Measurements from ENCODE around the gene NT5C3B. TPM values are rescaled to one million over a fixed set of nuclear protein-coding genes. Genes with fewer than 3 reads are reported as not detected.

The NT5C3B gene
- total and polyA plus RNA-seq, 2 donors (not counting 1 experiment from before 2014, with no cell fraction given) = 49.6 to 50.1 TPM

- no peak for ATAC-seq (ENCODE audit: low read depth)
- Histone ChIP-seq H3K27ac (ENCODE audit: low read length in 2 of 2) (no peak overlapping the region), H3K9me3 (ENCODE audit: control extremely low read depth in 1 of 3, control insufficient read depth in 2 of 3, insufficient read depth in 1 of 3, low read length in 2 of 3) (no peaks in the 10 kb centered on the region), H3K36me3 (replicated peaks in 1 of 2; ENCODE audit: control extremely low read depth in 1 of 2, control insufficient read depth in 1 of 2, extremely low read depth in 1 of 2, insufficient read depth in 2 of 2, low read length in 1 of 2) (peaks cover 0 to 42% of the 10 kb centered on the region in 2 experiments), H3K9ac (ENCODE audit: low read length) (no peak overlapping the region), H3K79me2 (ENCODE audit: control insufficient read depth, insufficient read depth, low read length) (peaks cover 71% of the 10 kb centered on the region), H2AFZ (ENCODE audit: insufficient read depth, low read depth, low read length, poor library complexity, severe bottlenecking) (no peak overlapping the region), H3K4me1 (ENCODE audit: control insufficient read depth in 2 of 2, insufficient read depth in 2 of 2, low read length in 2 of 2) (peaks cover 7 to 61% of the 10 kb centered on the region in 2 donors), H3K27me3 (replicated peaks in 1 of 4; ENCODE audit: control extremely low read depth in 1 of 4, control insufficient read depth in 3 of 4, insufficient read depth in 4 of 4, low read length in 3 of 4) (no peaks in the 10 kb centered on the region), H3K4me2 (replicated peaks; ENCODE audit: low read depth, low read length, poor library complexity, severe bottlenecking) (no peak overlapping the region), H4K20me1 (ENCODE audit: control insufficient read depth, insufficient read depth, low read length, poor library complexity, severe bottlenecking) (peaks cover 41% of the 10 kb centered on the region), H3K4me3 (ENCODE audit: control extremely low read depth in 1 of 5, extremely low read depth in 1 of 5, insufficient read depth in 1 of 5, low read depth in 2 of 5, low read length in 4 of 5) (no peak overlapping the region)
- no peak overlapping the region for H3K4me3 Mint-ChIP-seq
- ChIA-PET POLR2A (no interaction called here), CTCF (no interaction called here)
- no peak overlapping the region for H3K27ac Mint-ChIP-seq
- intact Hi-C loops (cut with micrococcal nuclease) = no loop called here
- 84% methylated on average over 12 of the region's 12 CpGs for WGBS (ENCODE audit: insufficient coverage)
- TF ChIP-seq EZH2 (IDR thresholded peaks at IDR 0.05; ENCODE audit: borderline replicate concordance, insufficient read depth, low read depth, low read length, poor library complexity, severe bottlenecking) (no peak), CTCF (IDR thresholded peaks at IDR 0.05) (no peak)
- no peak for DNase-seq
- H3K4me1 Mint-ChIP-seq = peaks cover 23% of the 10 kb centered on the region
- H3K9me3 Mint-ChIP-seq (ENCODE audit: insufficient read depth) = no peaks in the 10 kb centered on the region
- no peaks in the 10 kb centered on the region for H3K27me3 Mint-ChIP-seq
These were observed 60.4 kb downstream of the NT5C3B start for GRCh38 chr17:41775394-41776226.

Small RNA genes lying within 50 kb of the gene (small RNA-seq; reads per million reads assigned to genes)
- gene AC125257.2 (ENCODE audit: insufficient read length, low read depth, low replicate concordance) = not detected

Other genes with a start within 250 kb of the NT5C3B start
- not detected in 2 replicates for gene KRT14, start 249.3 kb downstream of the NT5C3B start, total RNA-seq
- not detected in 2 replicates for gene KRT14, start 249.3 kb downstream of the NT5C3B start, polyA plus RNA-seq
- gene KRT16, start 223.5 kb downstream of the NT5C3B start, total RNA-seq = not detected in 2 replicates
- gene KRT16, start 223.5 kb downstream of the NT5C3B start, polyA plus RNA-seq = not detected in 2 replicates
- gene KRT17, start 211.7 kb downstream of the NT5C3B start, total RNA-seq = not detected in 2 replicates
- gene KRT17, start 211.7 kb downstream of the NT5C3B start, polyA plus RNA-seq = not detected in 2 replicates
- gene EIF1, start 147.3 kb downstream of the NT5C3B start, total RNA-seq = 753 and 773 TPM in 2 replicates
- gene EIF1, start 147.3 kb downstream of the NT5C3B start, polyA plus RNA-seq = 2,045 and 2,985 TPM in 2 replicates
- not detected in 2 replicates for gene GAST, start 123.9 kb downstream of the NT5C3B start, total RNA-seq
- not detected in 2 replicates for gene GAST, start 123.9 kb downstream of the NT5C3B start, polyA plus RNA-seq
- 0.15 and 0.37 TPM in 2 replicates for gene HAP1, start 101.6 kb downstream of the NT5C3B start, total RNA-seq
- gene HAP1, start 101.6 kb downstream of the NT5C3B start, polyA plus RNA-seq = 0.03 TPM in 2 replicates
- 56.1 and 63.3 TPM in 2 replicates for gene JUP, start 49.5 kb downstream of the NT5C3B start, total RNA-seq
- 42.6 and 62.9 TPM in 2 replicates for gene JUP, start 49.5 kb downstream of the NT5C3B start, polyA plus RNA-seq
- 2.5 and 2.8 TPM in 2 replicates for gene P3H4, start 24.3 kb downstream of the NT5C3B start, total RNA-seq
- 1.3 TPM in 2 replicates for gene P3H4, start 24.3 kb downstream of the NT5C3B start, polyA plus RNA-seq
- gene FKBP10, start 23.2 kb downstream of the NT5C3B start, total RNA-seq = 0.34 and 0.70 TPM in 2 replicates
- gene FKBP10, start 23.2 kb downstream of the NT5C3B start, polyA plus RNA-seq = 0.21 and 0.40 TPM in 2 replicates
- gene KLHL10, start 1.6 kb upstream of the NT5C3B start, total RNA-seq = 0.12 and 0.15 TPM in 2 replicates
- gene KLHL10, start 1.6 kb upstream of the NT5C3B start, polyA plus RNA-seq = 0.37 TPM in 1 of 2 replicates, not detected in the other
- 18.7 and 18.8 TPM in 2 replicates for gene KLHL11, start 29.2 kb upstream of the NT5C3B start, total RNA-seq
- gene KLHL11, start 29.2 kb upstream of the NT5C3B start, polyA plus RNA-seq = 4.2 and 5.5 TPM in 2 replicates
- 85.3 and 91.5 TPM in 2 replicates for gene ACLY, start 82.7 kb upstream of the NT5C3B start, total RNA-seq
- gene ACLY, start 82.7 kb upstream of the NT5C3B start, polyA plus RNA-seq = 33.3 and 40.2 TPM in 2 replicates
- 0.27 and 0.56 TPM in 2 replicates for gene ODAD4, start 94.4 kb upstream of the NT5C3B start, total RNA-seq
- gene ODAD4, start 94.4 kb upstream of the NT5C3B start, polyA plus RNA-seq = not detected in 2 replicates
- 45.2 and 59.0 TPM in 2 replicates for gene CNP, start 130.6 kb upstream of the NT5C3B start, total RNA-seq
- gene CNP, start 130.6 kb upstream of the NT5C3B start, polyA plus RNA-seq = 15.9 and 19.0 TPM in 2 replicates
- gene DNAJC7, start 181.2 kb upstream of the NT5C3B start, total RNA-seq = 150 and 152 TPM in 2 replicates
- gene DNAJC7, start 181.2 kb upstream of the NT5C3B start, polyA plus RNA-seq = 22.0 and 25.8 TPM in 2 replicates
- 22.0 and 23.7 TPM in 2 replicates for gene NKIRAS2, start 183.9 kb upstream of the NT5C3B start, total RNA-seq
- 21.4 and 29.2 TPM in 2 replicates for gene NKIRAS2, start 183.9 kb upstream of the NT5C3B start, polyA plus RNA-seq
- gene C17orf113, start 214.4 kb upstream of the NT5C3B start, total RNA-seq = 2.1 TPM in 2 replicates
- gene C17orf113, start 214.4 kb upstream of the NT5C3B start, polyA plus RNA-seq = 0.66 and 1.2 TPM in 2 replicates